ENCODE results near the gene NFIC.
"Not testable (repeated sequence)": the region's sequence is repeated elsewhere in the genome, so short reads cannot be mapped to it uniquely, and the experiment has no call there.

Gene NFIC

GRCh38 chr19:3398114-3398899 lies 31.9 kb downstream of the NFIC start:
- DNase-seq (ENCODE audit: low spot score) = peak; percentile 92

- DNase-seq (ENCODE audit: low spot score) = no peak
Measured at GRCh38 chr19:3398900-3399278, 32.5 kb downstream of the NFIC start.

DNA sequence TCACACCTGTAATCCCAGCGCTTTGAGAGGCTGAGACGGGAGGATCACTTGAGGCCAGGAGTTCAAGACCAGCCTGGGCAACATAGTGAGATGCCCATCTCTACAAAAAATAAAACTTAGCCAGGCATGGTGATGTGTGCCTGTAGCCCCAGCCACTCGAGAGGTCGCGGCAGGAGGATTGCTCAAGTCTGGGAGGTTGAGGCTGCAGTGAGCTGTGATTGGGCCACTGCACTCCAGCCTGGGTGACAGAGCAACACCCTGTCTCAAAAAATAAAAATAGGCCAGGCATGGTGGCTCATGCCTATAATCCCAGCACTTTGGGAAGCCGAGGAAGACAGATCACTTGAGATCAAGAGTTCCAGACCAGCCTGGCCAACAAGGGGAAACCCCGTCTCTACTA lies 32.9 kb downstream of the NFIC start:
- DNase-seq (ENCODE audit: low spot score) = not testable (repeated sequence)

DNA sequence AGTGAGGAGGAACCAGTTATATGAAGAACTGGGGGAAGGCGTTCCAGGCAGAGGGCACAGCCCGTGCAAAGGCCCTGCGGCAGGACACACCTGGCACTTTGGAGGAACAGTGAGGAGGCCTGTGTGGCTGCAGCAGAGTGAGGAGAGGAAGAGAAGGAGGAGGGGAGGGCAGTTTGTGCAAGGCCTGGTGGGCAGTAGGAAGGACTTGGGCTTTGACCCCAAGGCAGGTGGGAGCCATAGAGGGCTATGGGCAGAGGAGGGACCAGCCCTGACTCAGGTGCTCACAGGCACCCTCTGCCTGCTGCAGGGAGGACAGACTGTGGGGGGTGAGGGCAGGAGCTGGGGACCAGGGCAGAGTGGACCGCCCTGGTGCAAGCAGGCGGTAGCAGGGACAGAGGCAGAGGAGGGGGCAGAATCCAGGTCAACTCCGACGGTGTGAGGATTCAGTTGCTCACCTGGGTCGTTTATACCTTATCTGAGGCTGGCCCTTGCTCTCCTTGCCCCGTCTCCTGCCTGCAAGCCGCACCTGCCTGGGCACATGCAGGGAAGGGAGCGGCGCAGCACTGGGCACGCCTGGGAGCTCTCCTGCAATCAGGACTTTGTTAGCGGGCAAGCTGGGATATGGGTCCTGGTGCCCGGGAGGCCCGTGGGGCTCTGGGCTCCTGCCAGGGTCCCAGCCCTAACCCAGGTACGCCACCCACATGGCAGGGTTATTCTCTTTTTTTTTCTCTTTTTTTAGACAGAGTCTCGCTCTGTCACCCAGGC lies 34.8 kb downstream of the NFIC start:
- DNase-seq (ENCODE audit: low spot score) = no peak

- no peak for DNase-seq (ENCODE audit: low spot score)
Measured at GRCh38 chr19:3402631-3403443, 36.5 kb downstream of the NFIC start.

- peak; percentile 90 for DNase-seq (ENCODE audit: low spot score)
Measured at GRCh38 chr19:3403489-3404323, 37.3 kb downstream of the NFIC start.

GRCh38 chr19:3404324-3405260 lies 38.2 kb downstream of the NFIC start:
- peak; percentile 88 for DNase-seq (ENCODE audit: low spot score)

- no peak for DNase-seq (ENCODE audit: low spot score)
Measured at GRCh38 chr19:3405261-3405653, 38.9 kb downstream of the NFIC start.

GRCh38 chr19:3406571-3407111 lies 40.3 kb downstream of the NFIC start:
- no peak for DNase-seq (ENCODE audit: low spot score)

DNA sequence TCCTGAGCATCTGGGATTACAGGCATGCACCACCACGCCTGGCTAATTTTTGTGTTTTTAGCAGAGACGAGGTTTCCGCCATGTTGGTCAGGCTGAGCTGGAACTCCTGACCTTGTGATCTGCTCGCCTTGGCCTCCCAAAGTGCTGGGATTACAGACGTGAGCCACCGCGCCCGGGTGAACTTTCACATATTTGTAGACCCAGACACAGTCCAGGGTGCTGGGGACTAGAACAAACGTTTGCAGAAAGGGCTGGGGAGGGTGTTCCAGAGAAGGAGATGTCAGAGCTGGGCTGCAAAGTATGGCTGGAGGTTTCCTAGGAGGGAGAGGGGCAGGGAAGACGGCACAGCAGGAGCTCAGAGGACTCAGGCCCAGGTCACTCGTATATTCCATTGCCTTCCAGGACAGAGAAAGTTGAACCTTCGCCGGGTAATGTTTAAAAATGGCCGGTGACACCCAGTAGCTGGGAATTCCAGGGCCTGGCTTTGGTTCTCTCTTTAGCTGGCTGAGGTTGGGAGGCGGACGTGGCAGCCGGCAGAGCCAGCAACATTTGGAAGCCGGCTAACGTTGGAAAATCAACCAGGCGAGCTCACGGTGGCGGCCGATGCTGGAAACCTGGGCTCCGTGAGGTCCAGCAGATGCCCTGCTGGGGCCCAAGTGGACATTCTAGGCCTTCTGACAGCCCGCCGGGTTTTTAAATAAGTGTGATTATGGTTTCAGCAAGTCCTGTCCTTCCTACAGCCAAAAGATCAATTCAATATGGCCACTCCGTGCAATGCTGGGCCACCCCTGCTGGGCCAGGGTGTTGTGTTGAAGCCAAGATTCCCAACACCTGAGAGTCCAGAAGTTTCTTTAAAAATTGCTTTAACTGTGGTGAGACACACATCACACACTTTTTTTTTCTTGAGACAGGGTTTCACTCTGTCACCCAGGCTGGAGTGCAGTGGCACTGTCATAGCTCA lies 41.5 kb downstream of the NFIC start:
- DNase-seq (ENCODE audit: low spot score) = no peak

- DNase-seq (ENCODE audit: low spot score) = no peak
Measured at GRCh38 chr19:3408996-3409345, 42.6 kb downstream of the NFIC start.

- no peak for DNase-seq (ENCODE audit: low spot score)
Measured at GRCh38 chr19:3409346-3410064, 43.1 kb downstream of the NFIC start.

GRCh38 chr19:3411636-3412035 lies 45.3 kb downstream of the NFIC start:
- DNase-seq (ENCODE audit: low spot score) = no peak

- no peak for DNase-seq (ENCODE audit: low spot score)
Measured at GRCh38 chr19:3412066-3412465, 45.7 kb downstream of the NFIC start.

- no peak for DNase-seq (ENCODE audit: low spot score)
Measured at GRCh38 chr19:3413796-3414327, 47.5 kb downstream of the NFIC start.

- DNase-seq (ENCODE audit: low spot score) = no peak
Measured at GRCh38 chr19:3415695-3416094, 49.3 kb downstream of the NFIC start.

- DNase-seq (ENCODE audit: low spot score) = no peak
Measured at GRCh38 chr19:3420244-3420755, 53.9 kb downstream of the NFIC start.

Data from globus pallidus (tissue), 1 donor.